ENCODE measurements around the gene MAPK8IP2. TPM values are rescaled to one million over a fixed set of nuclear protein-coding genes. Genes with fewer than 3 reads are reported as not detected.
"Not testable (repeated sequence)": the region's sequence is repeated elsewhere in the genome, so short reads cannot be mapped to it uniquely, and the experiment has no call there.

Gene MAPK8IP2
- polyA plus RNA-seq, 1 donor (not counting 4 experiments of a cell fraction or from before 2014, with no cell fraction given), result 0.29 TPM

DNA sequence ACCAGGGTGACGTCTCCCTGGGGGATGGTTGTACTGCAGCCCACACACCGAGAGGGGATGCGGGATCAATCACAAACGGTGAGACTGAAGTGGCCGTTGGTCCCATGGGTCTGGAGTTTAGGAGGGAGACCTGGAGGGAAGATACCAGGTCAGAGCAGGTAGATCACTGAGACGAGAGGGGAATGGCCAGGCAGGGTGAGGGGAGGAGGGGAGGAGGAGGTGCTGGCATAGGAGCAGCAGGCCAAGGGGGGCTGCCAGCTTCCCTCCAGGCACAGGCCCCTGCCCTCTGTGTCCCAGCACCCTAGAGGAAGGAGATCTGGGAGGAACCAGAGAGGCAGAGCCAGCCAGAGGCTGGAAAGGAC is 7.0 kb downstream of the MAPK8IP2 start:
- dilution Hi-C loops (cut with MboI; ENCODE audit: extremely low pct_ligation_motif_present, low sequenced_read_pairs), result no loop called here
- no peak overlapping the region for H3K4me2 ChIP-seq (ENCODE audit: control insufficient read depth, extremely low read depth, insufficient read depth, low read depth, low read length)
- H3K79me2 ChIP-seq (ENCODE audit: control insufficient read depth, insufficient read depth, low read length), result no peaks in the 10 kb centered on the region
- no peak overlapping the region for H3K9ac ChIP-seq (ENCODE audit: control insufficient read depth, extremely low read depth, insufficient read depth, low read length)
- H3K27me3 ChIP-seq (ENCODE audit: control insufficient read depth, extremely low read depth, insufficient read depth, low read length), result peaks cover 36% of the 10 kb centered on the region
- no peak overlapping the region for H3K27ac ChIP-seq (ENCODE audit: control insufficient read depth, insufficient read depth, low read length)
- H3K9me1 ChIP-seq (ENCODE audit: control insufficient read depth, extremely low read depth, insufficient read depth, low read length), result no peaks in the 10 kb centered on the region
- H4K20me1 ChIP-seq (ENCODE audit: control insufficient read depth, extremely low read depth, insufficient read depth, low read length), result no peaks in the 10 kb centered on the region
- no peaks in the 10 kb centered on the region for H3K9me3 ChIP-seq (ENCODE audit: control insufficient read depth, low read depth, low read length)
- DNase-seq (ENCODE audit: low read depth, low spot score) (no peak), FAIRE-seq (no peak)
- TF ChIP-seq, protein P1, sequence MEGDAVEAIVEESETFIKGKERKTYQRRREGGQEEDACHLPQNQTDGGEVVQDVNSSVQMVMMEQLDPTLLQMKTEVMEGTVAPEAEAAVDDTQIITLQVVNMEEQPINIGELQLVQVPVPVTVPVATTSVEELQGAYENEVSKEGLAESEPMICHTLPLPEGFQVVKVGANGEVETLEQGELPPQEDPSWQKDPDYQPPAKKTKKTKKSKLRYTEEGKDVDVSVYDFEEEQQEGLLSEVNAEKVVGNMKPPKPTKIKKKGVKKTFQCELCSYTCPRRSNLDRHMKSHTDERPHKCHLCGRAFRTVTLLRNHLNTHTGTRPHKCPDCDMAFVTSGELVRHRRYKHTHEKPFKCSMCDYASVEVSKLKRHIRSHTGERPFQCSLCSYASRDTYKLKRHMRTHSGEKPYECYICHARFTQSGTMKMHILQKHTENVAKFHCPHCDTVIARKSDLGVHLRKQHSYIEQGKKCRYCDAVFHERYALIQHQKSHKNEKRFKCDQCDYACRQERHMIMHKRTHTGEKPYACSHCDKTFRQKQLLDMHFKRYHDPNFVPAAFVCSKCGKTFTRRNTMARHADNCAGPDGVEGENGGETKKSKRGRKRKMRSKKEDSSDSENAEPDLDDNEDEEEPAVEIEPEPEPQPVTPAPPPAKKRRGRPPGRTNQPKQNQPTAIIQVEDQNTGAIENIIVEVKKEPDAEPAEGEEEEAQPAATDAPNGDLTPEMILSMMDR (optimal IDR thresholded peaks at IDR 0.05 in 1 of 3, IDR thresholded peaks at IDR 0.05 in 1 of 3, conservative IDR thresholded peaks at IDR 0.05 in 1 of 3; ENCODE audit: extremely low read depth in 1 of 3, insufficient read depth in 2 of 3, low read length in 3 of 3), result no peak
- TF ChIP-seq EZH2 (IDR thresholded peaks at IDR 0.05; ENCODE audit: low read length), result no peak
- no peaks in the 10 kb centered on the region for H3K4me1 ChIP-seq (ENCODE audit: control insufficient read depth, extremely low read depth, insufficient read depth, low read length)
- H3K36me3 ChIP-seq (ENCODE audit: control insufficient read depth in 2 of 2, extremely low read depth in 1 of 2, insufficient read depth in 2 of 2, low read length in 2 of 2), result no peaks in the 10 kb centered on the region
- no peak overlapping the region for H3K4me3 ChIP-seq (ENCODE audit: control insufficient read depth in 2 of 3, extremely low read depth in 1 of 3, insufficient read depth in 2 of 3, low read depth in 1 of 3, low read length in 3 of 3)
- no peak overlapping the region for H2AFZ ChIP-seq (ENCODE audit: control insufficient read depth, low read length)

DNA sequence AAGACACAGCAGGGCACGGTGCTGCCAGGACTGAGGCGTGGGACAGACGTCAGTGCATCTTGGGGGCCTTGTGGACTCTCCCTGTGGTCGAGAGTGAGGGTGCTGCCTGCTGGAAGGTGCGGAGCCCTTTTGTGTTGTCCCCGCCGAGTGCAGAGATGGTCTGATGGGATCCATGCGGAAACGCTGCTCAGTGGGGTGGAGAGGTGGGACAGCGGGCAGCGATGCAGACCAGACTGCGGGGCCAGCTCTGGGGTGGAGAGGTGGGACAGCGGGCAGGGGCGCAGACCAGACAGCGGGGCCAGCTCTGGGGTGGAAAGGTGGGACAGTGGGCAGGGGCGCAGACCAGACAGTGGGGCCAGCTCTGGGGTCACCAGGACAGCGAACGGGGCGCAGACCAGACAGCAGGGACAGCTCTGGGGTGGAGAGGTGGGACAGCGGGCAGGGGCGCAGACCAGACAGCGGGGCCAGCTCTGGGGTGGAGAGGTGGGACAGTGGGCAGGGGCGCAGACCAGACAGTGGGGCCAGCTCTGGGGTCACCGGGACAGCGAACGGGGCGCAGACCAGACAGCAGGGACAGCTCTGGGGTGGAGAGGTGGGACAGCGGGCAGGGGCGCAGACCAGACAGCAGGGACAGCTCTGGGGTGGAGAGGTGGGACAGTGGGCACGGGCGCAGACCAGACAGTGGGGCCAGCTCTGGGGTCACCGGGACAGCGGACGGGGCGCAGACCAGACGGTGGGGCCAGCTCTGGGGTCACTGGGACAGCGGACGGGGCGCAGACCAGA is 7.7 kb downstream of the MAPK8IP2 start:
- H3K9ac ChIP-seq (ENCODE audit: control insufficient read depth, extremely low read depth, insufficient read depth, low read length); H3K4me1 ChIP-seq (ENCODE audit: control insufficient read depth, extremely low read depth, insufficient read depth, low read length); dilution Hi-C loops (cut with MboI; ENCODE audit: extremely low pct_ligation_motif_present, low sequenced_read_pairs); H3K4me2 ChIP-seq (ENCODE audit: control insufficient read depth, extremely low read depth, insufficient read depth, low read depth, low read length); FAIRE-seq; H3K79me2 ChIP-seq (ENCODE audit: control insufficient read depth, insufficient read depth, low read length); H3K36me3 ChIP-seq (ENCODE audit: control insufficient read depth in 2 of 2, extremely low read depth in 1 of 2, insufficient read depth in 2 of 2, low read length in 2 of 2); DNase-seq (ENCODE audit: low read depth, low spot score); H3K9me1 ChIP-seq (ENCODE audit: control insufficient read depth, extremely low read depth, insufficient read depth, low read length); H3K4me3 ChIP-seq (ENCODE audit: control insufficient read depth in 2 of 3, extremely low read depth in 1 of 3, insufficient read depth in 2 of 3, low read depth in 1 of 3, low read length in 3 of 3); H3K27ac ChIP-seq (ENCODE audit: control insufficient read depth, insufficient read depth, low read length); H2AFZ ChIP-seq (ENCODE audit: control insufficient read depth, low read length); H4K20me1 ChIP-seq (ENCODE audit: control insufficient read depth, extremely low read depth, insufficient read depth, low read length); H3K9me3 ChIP-seq (ENCODE audit: control insufficient read depth, low read depth, low read length): not testable (repeated sequence)
- H3K27me3 ChIP-seq (ENCODE audit: control insufficient read depth, extremely low read depth, insufficient read depth, low read length), result peaks cover 30% of the 10 kb centered on the region

DNA sequence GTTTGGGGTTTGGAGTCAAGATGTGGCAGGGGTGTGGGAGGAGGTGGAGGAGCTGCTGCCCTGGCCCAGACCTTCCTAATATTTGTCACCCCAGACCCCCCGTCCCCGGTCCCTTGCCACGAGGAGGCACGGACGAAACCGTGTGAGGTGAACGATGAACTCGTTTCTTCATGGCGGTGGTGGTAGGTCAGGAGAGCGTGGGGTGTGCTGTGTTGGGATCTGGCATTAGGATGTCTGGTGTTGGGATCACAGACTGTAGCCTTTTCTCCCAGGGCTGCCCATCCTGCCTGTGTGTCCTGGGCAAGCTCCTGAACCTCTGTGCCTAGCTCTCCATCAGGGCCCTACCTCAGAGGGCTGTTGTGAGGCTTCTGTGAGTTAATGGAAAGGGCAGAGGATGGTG is 8.4 kb downstream of the MAPK8IP2 start:
- Histone ChIP-seq H3K9me1 (ENCODE audit: control insufficient read depth, extremely low read depth, insufficient read depth, low read length) (no peaks in the 10 kb centered on the region), H3K27ac (ENCODE audit: control insufficient read depth, insufficient read depth, low read length) (no peak overlapping the region), H3K79me2 (ENCODE audit: control insufficient read depth, insufficient read depth, low read length) (no peaks in the 10 kb centered on the region), H3K36me3 (ENCODE audit: control insufficient read depth in 2 of 2, extremely low read depth in 1 of 2, insufficient read depth in 2 of 2, low read length in 2 of 2) (no peaks in the 10 kb centered on the region), H3K4me1 (ENCODE audit: control insufficient read depth, extremely low read depth, insufficient read depth, low read length) (peaks cover 2% of the 10 kb centered on the region), H3K4me3 (ENCODE audit: control insufficient read depth in 2 of 3, extremely low read depth in 1 of 3, insufficient read depth in 2 of 3, low read depth in 1 of 3, low read length in 3 of 3) (no peak overlapping the region), H4K20me1 (ENCODE audit: control insufficient read depth, extremely low read depth, insufficient read depth, low read length) (no peaks in the 10 kb centered on the region), H3K9ac (ENCODE audit: control insufficient read depth, extremely low read depth, insufficient read depth, low read length) (no peak overlapping the region), H2AFZ (ENCODE audit: control insufficient read depth, low read length) (no peak overlapping the region), H3K27me3 (ENCODE audit: control insufficient read depth, extremely low read depth, insufficient read depth, low read length) (peaks cover 23% of the 10 kb centered on the region), H3K9me3 (ENCODE audit: control insufficient read depth, low read depth, low read length) (no peaks in the 10 kb centered on the region), H3K4me2 (ENCODE audit: control insufficient read depth, extremely low read depth, insufficient read depth, low read depth, low read length) (no peak overlapping the region)
- dilution Hi-C loops (cut with MboI; ENCODE audit: extremely low pct_ligation_motif_present, low sequenced_read_pairs), result no loop called here
- TF ChIP-seq EZH2 (IDR thresholded peaks at IDR 0.05; ENCODE audit: low read length), result no peak
- TF ChIP-seq, protein P1 (optimal IDR thresholded peaks at IDR 0.05 in 1 of 3, IDR thresholded peaks at IDR 0.05 in 1 of 3, conservative IDR thresholded peaks at IDR 0.05 in 1 of 3; ENCODE audit: extremely low read depth in 1 of 3, insufficient read depth in 2 of 3, low read length in 3 of 3), result no peak
- no peak for FAIRE-seq
- DNase-seq (ENCODE audit: low read depth, low spot score), result no peak

Measured in keratinocyte (primary cell).